Measurements from ENCODE around the gene DXO.
"Not testable (repeated sequence)": the region's sequence is repeated elsewhere in the genome, so short reads cannot be mapped to it uniquely, and the experiment has no call there.

DNA sequence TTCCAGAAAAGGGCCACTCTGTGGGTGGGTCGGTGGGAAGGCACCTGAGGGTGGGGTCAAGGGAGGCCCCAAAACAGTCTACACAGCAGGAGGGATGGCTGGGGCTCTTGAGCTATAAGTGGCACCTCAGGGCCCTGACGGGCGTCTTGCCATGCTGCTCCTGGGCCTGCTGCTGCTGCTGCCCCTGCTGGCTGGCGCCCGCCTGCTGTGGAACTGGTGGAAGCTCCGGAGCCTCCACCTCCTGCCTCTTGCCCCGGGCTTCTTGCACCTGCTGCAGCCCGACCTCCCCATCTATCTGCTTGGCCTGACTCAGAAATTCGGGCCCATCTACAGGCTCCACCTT, 33.6 kb upstream of the DXO start:
- not testable (repeated sequence) for TF ChIP-seq POLR2A (IDR thresholded peaks at IDR 0.05; ENCODE audit: low read depth, low read length); POLR2AphosphoS5 (IDR thresholded peaks at IDR 0.05; ENCODE audit: low read depth, low read length); SPI1 (IDR thresholded peaks at IDR 0.05; ENCODE audit: low read depth, low read length); POU2F2 (IDR thresholded peaks at IDR 0.05; ENCODE audit: low read depth, low read length); TAF1 (IDR thresholded peaks at IDR 0.05; ENCODE audit: low read depth, low read length); PAX5 (IDR thresholded peaks at IDR 0.05; ENCODE audit: insufficient read depth, low read length, severe bottlenecking)

Data from GM12891 (cell line).